Fibroblast of pulmonary artery (primary cell): ENCODE measurements around the gene RBM33.
A peak's percentile ranks its signal among the peaks of the same experiment; 100 is the strongest.

Experiments used
- DNase-seq: peaks from one replicate; pipeline ENCODE4 v3.0.0-alpha.2; 2010; ENCODE audit warnings: low read depth
- H3K4me3 ChIP-seq: replicated peaks from 2 replicates; pipeline ENCODE4 v1.5.1; 2011; ENCODE audit warnings: low read depth, mild to moderate bottlenecking, control low read depth, low read length, moderate library complexity
- TF ChIP-seq, protein P1 (sequence below): IDR thresholded peaks from 2 replicates; pipeline ENCODE4 v1.5.1; 2011; ENCODE audit warnings: mild to moderate bottlenecking, control low read depth, low read length, inconsistent platforms; ENCODE audit errors: missing control alignments

RBM33 gene

DNA sequence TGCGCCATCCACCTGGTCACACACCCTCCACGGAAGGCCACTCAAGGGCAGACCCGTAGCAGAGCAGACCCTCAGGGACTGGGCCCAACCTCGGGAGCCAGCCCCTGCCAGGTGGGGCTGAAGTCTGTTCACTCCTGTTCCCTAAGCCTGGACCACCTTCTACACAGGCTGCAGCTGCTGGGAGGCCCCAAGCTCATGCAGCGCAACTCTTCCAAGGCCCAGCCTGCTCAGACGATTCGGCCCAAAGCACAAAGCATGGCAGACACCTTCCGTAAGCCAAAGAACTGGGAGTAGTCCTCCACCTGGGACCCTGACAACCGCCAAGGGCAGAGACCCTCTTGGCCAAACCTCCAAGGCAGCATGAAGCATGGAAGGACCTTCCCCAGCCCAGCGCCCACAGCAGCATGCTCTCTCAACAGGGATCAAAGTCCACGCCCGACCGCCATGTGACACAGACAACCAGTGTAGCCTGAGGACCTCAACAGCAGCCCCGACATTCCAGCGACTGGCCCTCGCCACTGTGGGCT lies 156.3 kb downstream of the RBM33 start:
- TF ChIP-seq, protein P1, sequence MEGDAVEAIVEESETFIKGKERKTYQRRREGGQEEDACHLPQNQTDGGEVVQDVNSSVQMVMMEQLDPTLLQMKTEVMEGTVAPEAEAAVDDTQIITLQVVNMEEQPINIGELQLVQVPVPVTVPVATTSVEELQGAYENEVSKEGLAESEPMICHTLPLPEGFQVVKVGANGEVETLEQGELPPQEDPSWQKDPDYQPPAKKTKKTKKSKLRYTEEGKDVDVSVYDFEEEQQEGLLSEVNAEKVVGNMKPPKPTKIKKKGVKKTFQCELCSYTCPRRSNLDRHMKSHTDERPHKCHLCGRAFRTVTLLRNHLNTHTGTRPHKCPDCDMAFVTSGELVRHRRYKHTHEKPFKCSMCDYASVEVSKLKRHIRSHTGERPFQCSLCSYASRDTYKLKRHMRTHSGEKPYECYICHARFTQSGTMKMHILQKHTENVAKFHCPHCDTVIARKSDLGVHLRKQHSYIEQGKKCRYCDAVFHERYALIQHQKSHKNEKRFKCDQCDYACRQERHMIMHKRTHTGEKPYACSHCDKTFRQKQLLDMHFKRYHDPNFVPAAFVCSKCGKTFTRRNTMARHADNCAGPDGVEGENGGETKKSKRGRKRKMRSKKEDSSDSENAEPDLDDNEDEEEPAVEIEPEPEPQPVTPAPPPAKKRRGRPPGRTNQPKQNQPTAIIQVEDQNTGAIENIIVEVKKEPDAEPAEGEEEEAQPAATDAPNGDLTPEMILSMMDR, result no peak
- no peak for DNase-seq
- H3K4me3 ChIP-seq, result no peak overlapping the region

DNA sequence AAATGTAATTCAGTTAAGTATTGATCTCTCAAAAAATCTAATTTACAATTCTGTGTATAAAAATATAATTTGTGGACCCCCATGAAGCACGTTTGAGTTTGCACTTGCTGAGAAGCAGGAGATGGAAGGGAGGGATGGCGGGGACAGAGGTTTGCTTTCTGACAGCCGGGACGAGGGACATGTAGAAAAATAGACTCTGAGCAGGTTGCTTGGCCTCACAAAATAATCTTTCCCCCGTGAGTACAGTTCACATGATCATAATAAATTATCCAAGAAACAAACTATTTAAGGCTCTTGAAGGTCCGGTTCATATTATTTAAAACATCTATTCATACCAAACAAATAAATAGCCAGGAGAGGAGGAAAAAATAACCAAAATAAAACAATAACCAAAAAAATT lies 157.8 kb downstream of the RBM33 start:
- TF ChIP-seq, protein P1, result no peak
- no peak overlapping the region for H3K4me3 ChIP-seq
- DNase-seq, result no peak

DNA sequence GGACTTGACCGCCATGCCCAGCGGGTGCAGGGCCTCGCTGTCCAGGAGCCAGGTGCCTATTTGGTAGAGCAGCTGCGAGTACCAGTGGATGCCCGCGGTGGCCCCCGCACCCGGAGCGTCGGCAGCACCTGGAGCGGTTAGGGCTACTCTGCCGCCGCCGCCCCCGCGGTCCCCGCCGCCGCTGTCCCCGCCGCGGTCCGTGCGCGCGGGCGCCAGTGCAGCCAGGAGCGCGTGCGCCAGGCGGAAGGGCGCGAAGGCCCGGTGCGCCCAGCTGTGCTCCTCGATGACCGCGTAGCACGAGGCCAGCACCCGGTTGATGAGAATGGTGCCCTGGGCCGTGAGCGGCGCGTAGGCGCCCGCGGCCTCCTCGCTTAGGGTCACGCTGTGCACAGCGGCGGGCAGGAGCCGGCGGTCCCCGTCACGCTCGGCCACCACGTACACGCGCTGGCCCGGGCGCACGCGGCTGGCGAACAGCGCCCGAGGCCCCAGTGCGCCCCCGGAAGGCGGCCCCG lies 158.5 kb downstream of the RBM33 start:
- no peak for DNase-seq
- no peak overlapping the region for H3K4me3 ChIP-seq
- TF ChIP-seq, protein P1, result no peak

DNA sequence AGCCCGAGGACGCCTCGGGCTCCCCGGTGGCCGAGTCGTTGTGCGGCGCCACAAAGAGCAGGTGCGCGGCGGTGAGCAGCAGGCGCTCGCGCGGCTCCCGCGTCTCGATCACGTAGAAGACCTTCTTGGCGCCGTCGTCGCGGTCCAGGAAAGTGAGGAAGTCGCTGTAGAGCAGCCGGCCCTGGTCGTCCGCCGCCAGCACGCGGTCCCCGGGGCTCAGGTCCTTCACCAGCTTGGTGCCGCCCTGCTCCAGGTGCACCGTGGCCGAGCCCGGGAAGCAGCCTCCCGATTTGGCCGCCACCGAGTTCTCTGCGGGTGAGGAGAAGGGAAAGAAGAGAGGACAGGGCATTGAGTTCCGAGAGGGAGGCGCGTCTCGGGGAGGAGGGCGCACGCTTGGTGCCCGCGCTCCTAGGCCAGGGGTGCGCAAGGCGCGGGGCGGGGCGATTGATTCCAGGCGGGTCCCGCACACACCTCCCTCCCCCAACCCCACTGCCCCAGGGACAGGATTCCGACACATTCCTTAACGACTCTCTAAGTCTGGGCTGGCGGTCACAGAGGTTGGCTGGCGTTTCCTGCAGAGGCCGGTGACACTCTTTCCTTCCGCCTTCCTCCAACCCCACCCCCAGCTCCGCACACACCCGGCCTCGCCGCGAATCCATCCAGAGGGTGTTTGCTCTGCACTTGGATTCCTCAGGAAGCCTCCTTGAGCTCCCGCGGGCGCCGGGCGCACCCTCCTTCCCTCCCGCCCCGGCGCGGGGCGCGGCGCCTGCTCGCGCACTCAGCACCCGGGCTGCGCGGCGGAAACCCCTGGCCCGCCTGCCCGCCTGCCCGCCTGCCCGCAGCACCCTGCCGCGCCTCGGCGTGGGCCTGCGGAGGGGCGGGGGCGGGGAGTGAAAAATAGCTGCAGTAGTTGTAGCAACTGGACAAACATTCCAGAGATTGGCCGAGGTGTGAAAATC lies 159.2 kb downstream of the RBM33 start:
- peak overlapping the region; percentile 36 for H3K4me3 ChIP-seq
- TF ChIP-seq, protein P1, result no peak
- no peak for DNase-seq

DNA sequence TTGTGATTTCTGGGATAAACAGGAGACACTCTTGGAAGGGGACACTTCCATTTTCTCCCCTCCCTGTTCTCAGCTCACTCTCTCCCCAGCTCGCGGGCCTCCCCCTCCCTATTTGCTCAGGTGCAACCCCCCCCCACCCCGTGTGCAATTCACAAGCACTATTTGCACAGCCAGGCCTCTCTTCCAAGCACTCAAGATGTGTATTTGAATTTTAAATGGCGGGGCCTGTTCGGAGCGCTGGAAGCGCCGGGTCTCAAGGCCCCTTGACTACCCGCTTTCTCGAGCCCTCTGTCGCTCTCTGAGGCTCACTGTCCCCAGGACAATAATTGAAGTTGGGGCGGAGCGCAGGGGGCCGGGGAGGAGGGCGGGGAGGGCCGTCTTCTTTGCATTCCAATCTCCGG lies 160.0 kb downstream of the RBM33 start:
- no peak for DNase-seq
- H3K4me3 ChIP-seq, result peak overlapping the region; percentile 47
- TF ChIP-seq, protein P1, result no peak

DNA sequence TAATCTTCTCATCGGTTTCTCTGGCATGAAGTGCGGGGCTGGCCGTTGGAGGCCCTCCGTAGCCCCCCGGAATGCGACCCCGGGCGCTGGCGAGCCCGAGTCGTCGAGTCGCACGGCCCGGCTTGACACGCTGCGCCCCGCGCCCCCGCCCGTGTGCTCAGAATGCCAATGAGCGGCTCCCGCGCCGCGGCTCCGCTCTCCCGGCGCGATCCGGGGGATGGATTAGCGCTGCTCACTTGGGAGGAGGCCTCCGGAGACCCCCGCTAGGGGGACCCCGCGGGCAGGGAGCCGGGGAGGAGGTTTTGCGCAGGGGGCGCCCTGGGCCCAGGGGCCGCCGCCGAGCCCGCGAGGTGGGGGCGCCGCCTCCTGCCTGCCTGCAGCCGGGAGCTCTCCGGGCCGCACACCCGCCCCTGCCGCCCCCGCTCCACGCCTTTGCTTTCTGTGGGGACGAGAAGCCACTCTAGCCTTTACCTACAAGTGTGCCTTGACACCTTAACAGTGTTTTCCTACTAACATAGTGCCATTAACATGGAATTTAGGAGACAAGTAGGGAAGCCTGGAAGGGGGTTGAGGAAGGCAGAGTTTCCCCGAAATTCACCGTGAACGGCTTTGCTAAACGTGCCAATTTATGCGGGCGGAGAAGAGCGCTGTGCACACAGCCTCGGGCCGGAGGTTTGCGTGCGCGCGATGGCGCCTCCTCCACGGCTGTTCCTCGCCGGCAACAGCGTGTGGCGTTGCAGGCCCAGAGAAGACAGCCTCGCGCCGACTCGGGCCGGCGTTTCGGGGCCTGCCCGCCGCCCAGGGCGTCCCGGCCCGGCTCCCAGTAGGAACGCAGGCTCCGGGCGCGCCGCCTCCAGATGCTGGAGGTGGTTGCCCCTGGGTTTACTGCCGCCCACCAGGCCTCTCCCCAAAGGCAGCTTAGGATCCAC lies 160.7 kb downstream of the RBM33 start:
- TF ChIP-seq, protein P1, result peak; percentile 37
- peak; percentile 78 for DNase-seq
- H3K4me3 ChIP-seq, result peak overlapping the region; percentile 47
